A673 (cell line): ENCODE results near the gene FNDC7. TPM values are rescaled to one million over a fixed set of nuclear protein-coding genes. Genes with fewer than 3 reads are reported as not detected.

Source experiments
- BruUV-seq: library from RNA; stranded (reverse); fragments of 400-500 nt; replicated peaks from 2 replicates; lab custom pipeline; 2021; lab: Mats Ljungman, UMichigan
- CTCF ChIA-PET: fragments of 300-600 bp; sonication (Branson Sonifier 250); formaldehyde crosslinking; loops from one replicate; lab custom pipeline; 2022; ENCODE audit warnings: antibody characterized with exemption; lab: Charles Lee
- POLR2A ChIA-PET: fragments of 300-600 bp; sonication (Branson Sonifier 250); formaldehyde crosslinking; loops from one replicate; lab custom pipeline; 2022; ENCODE audit warnings: antibody characterized with exemption; ENCODE audit not compliant: low non-redundant PET; lab: Charles Lee
- DNase-seq: peaks from one replicate; pipeline ENCODE4 v3.0.0-alpha.2; 2015; ENCODE audit warnings: low spot score
- H3K27ac ChIP-seq: fragments of 200-600 bp; sonication (generic); 2 replicates; pipeline ENCODE4 v1.5.1; 2016; ENCODE audit warnings: mixed run types, low read depth, mild to moderate bottlenecking, mixed read lengths, antibody characterized with exemption, low read length; ENCODE audit not compliant: poor library complexity, severe bottlenecking
- H3K27me3 ChIP-seq: fragments of 200-600 bp; sonication (generic); replicated peaks from 2 replicates; pipeline ENCODE4 v1.6.1; 2017; ENCODE audit warnings: mixed run types, low read depth, mild to moderate bottlenecking, mixed read lengths, antibody characterized with exemption, low read length; ENCODE audit not compliant: insufficient read depth, poor library complexity
- H3K36me3 ChIP-seq: fragments of 200-600 bp; sonication (generic); 2 replicates; pipeline ENCODE4 v1.6.1; 2016; ENCODE audit warnings: mixed run types, mild to moderate bottlenecking, mixed read lengths, antibody characterized with exemption, low read length; ENCODE audit not compliant: insufficient read depth, poor library complexity, severe bottlenecking
- H3K4me1 ChIP-seq: fragments of 200-600 bp; sonication (generic); 2 replicates; pipeline ENCODE4 v1.6.1; 2017; ENCODE audit warnings: mixed run types, mild to moderate bottlenecking, mixed read lengths, antibody characterized with exemption, low read length; ENCODE audit not compliant: insufficient read depth, poor library complexity, severe bottlenecking
- H3K4me3 ChIP-seq: fragments of 200-600 bp; sonication (generic); 2 replicates; pipeline ENCODE4 v1.5.1; 2016; ENCODE audit warnings: low read depth, mixed run types, mild to moderate bottlenecking, mixed read lengths, low read length; ENCODE audit not compliant: poor library complexity, severe bottlenecking
- H3K9me3 ChIP-seq: fragments of 200-600 bp; sonication (generic); 2 replicates; pipeline ENCODE4 v1.6.1; 2016; ENCODE audit warnings: mixed run types, low read depth, mild to moderate bottlenecking, mixed read lengths, antibody characterized with exemption, low read length; ENCODE audit not compliant: poor library complexity, severe bottlenecking
- EZH2 ChIP-seq: fragments of 200-600 bp; sonication (generic); IDR thresholded peaks from 2 replicates; pipeline ENCODE4 v1.6.1; 2017; ENCODE audit warnings: borderline replicate concordance, low read depth, mild to moderate bottlenecking, mixed read lengths, antibody characterized with exemption, low read length; ENCODE audit not compliant: poor library complexity, severe bottlenecking
- intact Hi-C: fragments of 100-400 bp; cut with micrococcal nuclease; formaldehyde crosslinking; loops from one replicate; pipeline ENCODE4 v1.10.0; 2022; ENCODE audit not compliant: unreplicated experiment
- total RNA-seq: library from RNA; stranded (reverse); gene quantifications from 2 replicates; pipeline ENCODE4 v1.2.3, GENCODE V29; 2021
- TF ChIP-seq, protein P1 (sequence below): fragments of 300-800, 200-600 bp; sonication (generic); conservative IDR thresholded peaks from 2 replicates; pipeline ENCODE4 v1.5.1; 2017; ENCODE audit warnings: low read depth, mild to moderate bottlenecking, antibody characterized with exemption, low read length, moderate library complexity, mixed read lengths

The FNDC7 gene
- total RNA-seq, 1 experiment from 2014 or later = 0.13 TPM

DNA sequence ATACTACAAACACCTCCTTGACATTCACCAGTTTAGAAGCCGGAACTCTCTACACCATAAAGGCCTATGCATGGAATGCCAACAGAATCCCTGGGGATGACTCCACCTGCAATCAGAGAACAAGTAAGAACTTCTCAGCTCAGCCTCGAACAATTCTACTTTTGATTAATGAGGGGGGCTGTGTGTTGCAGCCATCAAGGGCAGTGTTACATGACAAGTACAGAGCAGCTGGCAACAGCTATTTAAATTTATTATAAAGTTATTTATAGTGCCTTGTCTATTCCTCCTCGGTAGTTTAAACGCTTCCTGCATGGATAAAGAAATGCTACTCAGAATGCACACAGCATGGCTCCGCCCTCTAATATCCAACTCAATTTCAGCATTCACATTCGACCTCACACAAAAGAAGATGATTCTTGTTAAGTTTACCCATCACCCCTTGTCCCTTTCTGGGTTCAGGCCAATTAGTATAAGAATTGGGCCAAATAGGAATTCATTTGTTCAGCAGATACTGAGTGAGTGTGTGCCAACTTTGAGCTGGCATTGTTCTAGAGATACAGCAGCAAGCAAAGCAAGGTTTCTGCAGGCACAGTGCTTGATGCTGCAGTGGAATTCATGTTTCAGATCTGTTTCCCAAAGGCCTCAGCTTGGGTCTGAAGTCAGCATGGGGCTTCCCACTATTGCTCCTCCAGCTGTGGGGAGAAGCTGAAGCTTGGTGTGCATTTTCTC lies 6.4 kb downstream of the FNDC7 start:
- H3K27ac ChIP-seq = peak overlapping the region; percentile 33
- no peaks in the 10 kb centered on the region for H3K36me3 ChIP-seq
- intact Hi-C loops = no loop called here
- TF ChIP-seq, protein P1, sequence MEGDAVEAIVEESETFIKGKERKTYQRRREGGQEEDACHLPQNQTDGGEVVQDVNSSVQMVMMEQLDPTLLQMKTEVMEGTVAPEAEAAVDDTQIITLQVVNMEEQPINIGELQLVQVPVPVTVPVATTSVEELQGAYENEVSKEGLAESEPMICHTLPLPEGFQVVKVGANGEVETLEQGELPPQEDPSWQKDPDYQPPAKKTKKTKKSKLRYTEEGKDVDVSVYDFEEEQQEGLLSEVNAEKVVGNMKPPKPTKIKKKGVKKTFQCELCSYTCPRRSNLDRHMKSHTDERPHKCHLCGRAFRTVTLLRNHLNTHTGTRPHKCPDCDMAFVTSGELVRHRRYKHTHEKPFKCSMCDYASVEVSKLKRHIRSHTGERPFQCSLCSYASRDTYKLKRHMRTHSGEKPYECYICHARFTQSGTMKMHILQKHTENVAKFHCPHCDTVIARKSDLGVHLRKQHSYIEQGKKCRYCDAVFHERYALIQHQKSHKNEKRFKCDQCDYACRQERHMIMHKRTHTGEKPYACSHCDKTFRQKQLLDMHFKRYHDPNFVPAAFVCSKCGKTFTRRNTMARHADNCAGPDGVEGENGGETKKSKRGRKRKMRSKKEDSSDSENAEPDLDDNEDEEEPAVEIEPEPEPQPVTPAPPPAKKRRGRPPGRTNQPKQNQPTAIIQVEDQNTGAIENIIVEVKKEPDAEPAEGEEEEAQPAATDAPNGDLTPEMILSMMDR = no peak
- no peak for TF ChIP-seq EZH2
- POLR2A ChIA-PET = interaction anchor here (0.6 kb wide), 1 partner anchor 102 kb away, joined by 3 read pairs; no protein-coding TSS in a partner anchor
- no peaks in the 10 kb centered on the region for H3K9me3 ChIP-seq
- CTCF ChIA-PET = interaction anchor here (0.6 kb wide), 1 partner anchor 160 kb away, joined by 3 read pairs; no protein-coding TSS in a partner anchor
- no peaks in the 10 kb centered on the region for H3K27me3 ChIP-seq
- peak; percentile 49 for DNase-seq
- H3K4me1 ChIP-seq = peaks cover 32% of the 10 kb centered on the region
- no peak overlapping the region for H3K4me3 ChIP-seq
- no TSS peak for BruUV-seq

DNA sequence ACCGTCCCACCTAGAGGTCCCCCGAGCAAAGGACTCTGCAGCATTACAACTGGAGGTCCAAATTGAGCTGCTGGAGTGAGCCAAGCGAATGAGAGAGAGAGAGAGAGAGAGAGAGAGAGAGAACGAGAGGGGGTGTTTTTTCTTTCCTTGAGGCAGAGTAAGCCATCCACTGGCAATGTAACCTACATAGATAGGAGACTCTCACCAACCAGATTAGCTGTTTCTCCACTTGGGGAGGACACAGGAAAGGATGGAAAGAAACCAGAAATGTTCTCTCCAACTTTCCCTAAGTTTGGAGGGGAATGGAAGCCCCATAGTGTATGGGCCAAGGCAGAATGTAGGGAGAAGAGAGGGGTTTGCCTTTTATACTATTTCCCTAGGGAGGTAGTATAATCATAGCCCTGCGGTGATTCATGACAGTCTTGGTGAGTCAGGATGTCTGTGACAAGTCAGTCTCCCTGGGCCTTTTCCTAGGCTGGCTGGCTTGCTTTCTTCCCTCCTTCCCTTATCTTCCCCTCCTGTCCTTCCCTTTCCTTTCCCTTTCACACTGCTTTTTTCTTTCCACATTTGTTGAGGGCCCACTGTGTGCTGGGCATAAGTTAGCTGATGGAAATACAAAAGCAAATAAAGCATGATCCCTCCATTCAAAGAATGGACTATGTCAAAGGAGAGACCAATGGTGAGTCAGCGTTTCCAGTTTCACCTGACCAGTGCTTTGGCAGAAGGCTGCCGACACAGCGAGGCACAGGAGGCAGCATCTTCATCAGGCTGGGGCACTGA lies 7.1 kb downstream of the FNDC7 start:
- ChIA-PET CTCF (no interaction called here), POLR2A (interaction anchor here (0.6 kb wide), 1 partner anchor 101 kb away, joined by 3 read pairs; no protein-coding TSS in a partner anchor)
- peaks cover 32% of the 10 kb centered on the region for H3K4me1 ChIP-seq
- intact Hi-C loops = no loop called here
- no peak for TF ChIP-seq EZH2
- TF ChIP-seq, protein P1 = no peak
- no peak overlapping the region for H3K4me3 ChIP-seq
- peak; percentile 82 for DNase-seq
- H3K27me3 ChIP-seq = no peaks in the 10 kb centered on the region
- BruUV-seq = no TSS peak
- peak overlapping the region; percentile 41 for H3K27ac ChIP-seq
- H3K36me3 ChIP-seq = no peaks in the 10 kb centered on the region
- no peaks in the 10 kb centered on the region for H3K9me3 ChIP-seq

DNA sequence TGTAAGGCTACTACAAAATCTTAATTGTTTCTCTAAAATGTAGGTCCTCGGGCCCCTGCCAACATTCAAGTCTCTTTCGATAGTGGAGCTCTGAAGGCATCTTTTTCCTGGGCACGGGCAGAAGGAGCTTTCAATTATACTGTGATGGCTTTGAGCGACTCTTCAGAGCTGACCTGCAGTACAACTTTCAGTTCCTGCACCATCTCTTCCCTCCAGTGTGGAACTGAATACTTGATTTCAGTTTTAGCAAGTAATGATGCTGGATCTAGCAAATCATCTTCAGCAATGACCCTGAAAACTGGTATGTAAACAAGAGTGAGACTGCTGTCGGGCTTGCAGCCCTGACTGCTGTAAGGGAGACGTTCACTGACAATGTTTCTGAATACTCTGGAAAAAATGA lies 9.6 kb downstream of the FNDC7 start:
- Histone ChIP-seq H3K27ac (no peak overlapping the region), H3K27me3 (no peaks in the 10 kb centered on the region), H3K4me1 (peaks cover 32% of the 10 kb centered on the region), H3K36me3 (no peaks in the 10 kb centered on the region), H3K4me3 (no peak overlapping the region), H3K9me3 (no peaks in the 10 kb centered on the region)
- ChIA-PET POLR2A (no interaction called here), CTCF (no interaction called here)
- no peak for DNase-seq
- TF ChIP-seq, protein P1 = no peak
- no peak for TF ChIP-seq EZH2
- BruUV-seq = no TSS peak
- intact Hi-C loops = no loop called here
